GM18517 (cell line): ENCODE measurements around the gene ULBP3.
"Not testable (repeated sequence)": the region's sequence is repeated elsewhere in the genome, so short reads cannot be mapped to it uniquely, and the experiment has no call there.

Experiments used
- ATAC-seq: cut with Tn5 transposase; IDR thresholded peaks from one replicate; pipeline ENCODE4 v1.9.1; 2021; ENCODE audit warnings: mild to moderate bottlenecking, moderate library complexity; ENCODE audit not compliant: unreplicated experiment

ULBP3 gene

DNA sequence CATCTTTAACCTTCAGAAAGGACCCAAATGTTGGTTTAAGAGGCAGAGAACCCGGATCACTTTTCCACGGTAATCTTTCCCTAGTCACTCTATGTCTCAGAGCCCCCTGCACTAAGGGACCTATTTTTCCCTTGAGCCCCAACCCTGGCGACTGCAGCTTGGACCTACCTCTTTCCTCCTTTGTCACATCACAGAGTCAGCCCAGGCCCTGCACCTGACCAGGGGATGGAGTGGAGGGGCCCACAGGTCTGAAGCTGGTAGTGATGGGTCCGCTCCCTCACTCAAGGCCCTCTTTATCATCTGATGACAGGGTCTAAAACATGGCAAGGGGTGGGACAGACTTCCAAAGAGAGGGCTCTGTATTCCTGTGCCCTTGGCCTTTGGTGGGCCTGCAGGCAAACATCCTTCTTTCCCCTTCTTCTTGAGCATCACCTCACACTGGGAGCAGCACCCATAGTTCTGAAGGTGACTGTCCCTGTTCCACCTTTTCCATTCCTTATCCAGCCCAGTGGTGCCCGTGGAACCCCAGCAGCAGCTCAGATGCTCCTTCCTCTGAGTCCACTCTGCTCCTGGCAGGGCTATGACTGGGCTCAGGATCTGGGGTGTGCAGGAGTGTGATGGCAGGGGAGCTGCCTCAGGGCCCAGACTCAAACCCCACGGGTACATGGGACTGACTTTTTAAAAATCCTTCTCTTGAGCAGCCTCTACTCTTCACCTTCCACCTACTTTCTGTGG lies 49.9 kb downstream of the ULBP3 start:
- ATAC-seq: no peak

DNA sequence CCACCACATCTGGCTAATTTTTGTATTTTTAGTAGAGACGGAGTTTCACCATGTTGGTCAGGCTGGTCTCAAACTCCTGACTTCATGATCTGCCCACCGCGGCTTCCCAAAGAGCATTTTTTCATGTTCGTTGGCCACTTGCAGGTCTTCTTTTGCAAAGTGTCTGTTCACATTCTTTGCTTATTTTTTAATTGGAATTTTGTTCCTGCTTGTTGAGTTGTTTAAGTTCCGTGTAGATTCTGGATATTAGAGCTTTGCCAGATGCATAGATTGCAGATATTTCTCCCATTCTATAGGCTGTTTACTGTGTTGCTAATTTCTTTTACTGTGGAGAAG lies 51.8 kb downstream of the ULBP3 start:
- ATAC-seq: not testable (repeated sequence)

DNA sequence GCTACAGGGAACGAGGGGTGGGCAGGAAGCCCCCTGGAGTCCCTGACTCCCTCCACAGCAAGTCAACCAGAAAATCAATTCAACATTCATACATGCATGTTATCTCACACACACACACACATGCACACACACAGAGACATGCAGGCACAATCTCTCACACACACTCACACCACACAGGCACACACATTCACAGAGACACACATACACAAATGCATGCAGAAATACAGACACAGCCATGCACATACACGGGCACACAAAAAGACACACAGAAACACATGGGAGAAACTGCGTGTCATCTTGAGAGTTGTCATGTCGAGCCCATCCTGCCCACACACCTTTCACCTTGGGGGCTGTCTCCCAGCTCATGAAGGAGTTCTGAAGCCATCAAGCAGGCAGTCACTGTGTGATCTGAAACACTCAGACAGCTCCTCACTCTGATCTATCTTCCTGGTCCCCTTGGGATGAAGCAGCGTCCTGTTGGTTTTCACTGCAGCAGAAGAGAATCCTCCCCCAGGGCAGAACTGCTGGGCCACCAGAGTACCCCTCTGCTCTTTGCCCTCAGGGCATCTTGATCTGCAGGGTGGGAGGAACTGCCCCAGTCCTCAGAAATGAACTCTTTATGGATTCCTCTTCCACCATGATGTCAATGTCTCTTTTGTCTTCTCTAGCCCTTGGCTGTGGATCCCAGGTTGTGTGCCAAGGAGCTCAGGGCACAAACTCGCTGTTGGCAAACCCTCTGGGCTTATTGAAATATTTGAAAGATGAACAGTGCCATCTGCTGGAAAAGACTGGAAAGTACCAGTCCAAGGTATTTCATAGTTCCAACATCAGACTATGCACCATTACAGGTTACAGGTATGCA lies 52.4 kb downstream of the ULBP3 start:
- peak; percentile 65 for ATAC-seq

DNA sequence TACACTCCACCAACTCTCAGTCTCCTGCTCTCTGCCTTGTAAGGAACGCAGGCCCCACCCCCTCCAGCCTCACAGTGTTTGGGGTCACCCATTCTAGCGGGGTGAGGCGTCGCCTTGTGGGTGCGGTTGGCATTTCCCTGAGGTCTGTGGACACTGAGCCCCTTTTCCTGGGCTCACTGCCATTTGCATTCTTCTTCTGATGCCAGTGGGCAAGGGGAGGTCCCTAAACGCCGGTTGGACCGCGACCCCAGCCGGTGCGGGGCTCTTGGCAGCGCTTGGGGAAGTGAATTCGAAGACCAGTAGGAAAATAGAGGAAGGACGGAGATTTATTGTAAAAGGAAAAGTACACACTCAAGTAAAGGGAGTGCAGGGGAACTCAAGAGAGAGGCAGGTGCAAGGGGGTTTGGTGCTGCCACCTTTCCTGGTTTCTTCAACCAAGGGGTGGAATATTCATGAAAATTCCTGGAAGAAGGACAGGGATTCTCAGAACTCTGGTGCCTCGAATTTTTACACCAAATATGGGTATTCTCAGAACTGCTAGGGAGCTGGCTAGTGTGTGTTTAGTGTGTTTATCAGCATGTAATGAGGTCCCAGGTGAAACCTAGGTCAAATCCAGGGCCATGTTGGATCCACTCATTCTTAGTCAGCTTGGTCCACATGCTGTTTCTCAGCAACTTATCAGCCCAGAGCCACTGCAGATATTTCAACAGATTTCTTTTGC lies 53.5 kb downstream of the ULBP3 start:
- not testable (repeated sequence) for ATAC-seq

DNA sequence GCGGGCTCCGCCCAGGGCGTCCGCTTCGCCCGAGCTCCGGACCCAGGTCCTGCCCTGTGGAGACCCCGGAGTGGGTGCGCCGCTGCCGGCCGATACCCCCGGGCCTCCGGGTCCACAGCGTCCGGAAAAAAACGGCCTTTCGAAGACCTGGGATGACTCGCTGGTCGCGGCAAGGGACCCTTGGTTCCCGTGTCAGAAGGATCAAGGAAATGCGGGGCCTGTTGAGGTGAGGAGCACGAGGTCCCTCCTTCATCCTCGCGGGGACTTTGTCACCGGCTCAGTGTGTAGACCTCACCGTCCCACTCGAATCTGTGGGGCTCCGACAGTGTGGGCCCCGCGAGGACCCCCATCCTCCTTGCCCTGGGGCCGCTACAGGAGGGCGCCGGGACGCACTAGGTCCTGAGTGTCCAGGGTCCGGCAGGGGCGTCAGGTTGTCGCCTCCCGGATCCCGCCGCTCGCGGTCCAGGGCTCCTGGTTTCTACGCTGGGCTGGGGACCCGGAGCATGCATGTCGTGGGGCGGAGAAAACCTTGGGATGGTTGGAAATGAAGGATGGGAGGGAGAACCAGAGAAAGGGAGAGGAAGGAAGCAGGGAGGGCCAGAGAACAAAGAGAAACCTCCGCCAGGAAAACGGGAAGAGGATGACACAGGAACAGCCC lies 54.2 kb downstream of the ULBP3 start:
- ATAC-seq: not testable (repeated sequence)

DNA sequence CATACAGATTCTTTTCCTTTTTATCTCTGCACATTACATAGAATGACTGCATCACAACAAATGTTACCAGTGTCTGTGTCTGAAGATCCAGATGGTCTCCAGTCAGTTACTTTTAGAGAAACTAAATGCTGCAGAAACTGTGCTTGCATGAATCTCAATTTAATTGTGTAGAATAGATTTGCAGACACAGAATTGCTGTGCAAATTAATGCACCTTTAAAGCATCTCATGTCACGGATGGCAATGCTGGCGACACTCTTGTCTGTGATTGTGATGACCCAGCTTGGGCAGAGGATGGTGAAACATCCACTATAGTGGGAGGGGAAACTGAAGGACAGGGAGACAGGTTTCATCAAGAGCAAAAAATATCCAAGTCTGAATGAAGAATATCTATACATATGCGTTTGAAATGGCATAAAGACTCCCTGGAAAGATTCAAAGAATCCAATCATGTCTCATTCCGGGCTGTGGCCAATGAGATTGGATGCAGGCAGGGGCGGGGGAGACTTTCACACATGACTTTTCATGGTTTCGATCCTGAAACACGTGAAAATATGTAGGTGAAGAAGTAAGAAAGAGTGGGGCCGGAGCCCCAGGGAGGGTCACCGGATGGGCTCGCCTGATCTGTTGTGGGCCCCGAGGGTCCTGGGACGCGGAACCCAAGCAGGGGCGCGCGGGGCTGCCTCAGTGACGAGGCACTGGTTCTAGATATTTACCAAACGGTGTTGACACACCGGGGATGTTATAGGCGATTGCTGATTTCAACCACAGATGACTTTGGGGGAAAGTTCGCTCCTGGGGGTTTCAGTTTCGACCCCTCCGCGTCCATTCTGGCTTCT lies 54.9 kb downstream of the ULBP3 start:
- not testable (repeated sequence) for ATAC-seq

DNA sequence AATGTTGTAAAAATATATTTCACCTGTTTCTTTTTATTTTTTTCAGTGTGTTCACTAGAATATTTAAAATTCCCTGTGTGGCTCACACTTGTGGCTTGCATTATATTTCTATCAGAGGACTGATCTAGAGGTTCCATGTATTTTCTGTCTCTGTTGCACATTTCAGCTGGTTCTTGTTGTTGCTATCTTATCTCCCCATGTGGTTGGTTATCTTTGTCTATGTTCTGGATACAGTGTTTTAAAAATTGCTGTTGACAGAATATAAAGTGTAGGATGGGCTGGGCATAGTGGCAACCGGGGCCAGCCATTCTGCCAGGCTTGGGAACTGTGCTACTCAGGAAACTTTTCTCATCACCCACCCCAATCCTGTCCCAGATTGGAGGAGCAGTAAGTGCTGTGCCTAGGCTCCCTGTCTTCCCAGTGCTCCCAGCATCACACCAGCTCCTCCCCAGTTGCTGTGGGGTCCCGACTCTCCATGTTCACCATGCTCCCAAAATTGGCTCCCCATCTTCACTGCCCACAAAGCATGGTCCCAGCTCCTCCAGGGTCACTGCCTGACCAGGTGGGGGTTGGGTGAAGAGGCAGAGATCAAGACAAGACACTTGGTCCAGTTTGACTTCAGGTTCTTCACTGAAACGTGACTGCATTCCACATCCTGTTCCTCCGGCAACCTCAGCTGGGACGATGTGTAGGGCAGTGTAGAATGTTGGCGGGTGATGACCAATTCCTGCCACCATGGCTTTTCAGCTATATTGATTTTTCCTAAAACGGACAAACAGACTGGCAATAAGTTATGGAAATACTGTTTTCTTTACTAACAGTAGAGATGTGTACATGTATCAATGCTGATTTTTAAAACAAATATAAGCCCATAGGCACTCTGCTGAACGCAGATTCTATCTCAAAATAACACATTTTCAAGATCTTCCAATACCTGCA lies 55.8 kb downstream of the ULBP3 start:
- not testable (repeated sequence) for ATAC-seq
